Measurements from ENCODE around the gene MPDZ.

Gene MPDZ

DNA sequence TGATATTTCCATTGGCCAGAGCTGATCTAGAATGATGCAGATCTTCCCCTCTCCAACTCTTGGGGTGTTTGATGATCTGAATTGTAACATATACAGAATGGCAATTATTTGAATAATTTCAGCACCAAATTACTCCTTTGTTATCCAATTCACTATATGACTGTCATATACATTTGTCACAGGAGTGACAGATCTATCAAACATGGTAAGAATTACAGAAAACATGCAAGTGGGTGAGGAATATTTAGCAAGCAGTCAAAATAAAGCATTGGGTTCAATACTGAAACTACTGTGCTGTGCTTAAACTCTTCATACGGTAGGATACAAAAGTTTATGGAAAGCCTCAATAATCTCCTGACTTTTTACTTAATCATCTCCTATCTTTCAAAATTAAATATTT is 8.8 kb downstream of the MPDZ start:
- Histone ChIP-seq H3K4me2 (ENCODE audit: low read length) (no peak overlapping the region), H3K36me3 (ENCODE audit: insufficient read depth, low read length) (no peaks in the 10 kb centered on the region), H4K20me1 (ENCODE audit: insufficient read depth, low read length) (no peaks in the 10 kb centered on the region), H3K9ac (ENCODE audit: low read length) (no peak overlapping the region), H2AFZ (ENCODE audit: low read length) (no peak overlapping the region), H3F3A (ENCODE audit: insufficient read depth, low read length) (no peaks in the 10 kb centered on the region), H3K27me3 (ENCODE audit: insufficient read depth, low read length) (no peaks in the 10 kb centered on the region), H3K9me2 (ENCODE audit: low read depth, low read length) (no peaks in the 10 kb centered on the region), H3K79me2 (ENCODE audit: insufficient read depth, low read length) (no peaks in the 10 kb centered on the region), H3K9me3 (ENCODE audit: low read length) (no peaks in the 10 kb centered on the region), H3K27ac (ENCODE audit: low read depth, low read length, poor library complexity, severe bottlenecking) (no peak overlapping the region), H3K4me3 (ENCODE audit: low read depth, low read length, poor library complexity, severe bottlenecking) (no peak overlapping the region), H3K4me1 (ENCODE audit: insufficient read depth, low read length, severe bottlenecking) (no peaks in the 10 kb centered on the region)
- no peak for TF ChIP-seq EZH2 (IDR thresholded peaks at IDR 0.05; ENCODE audit: borderline replicate concordance, low read length)
- TF ChIP-seq, protein P1, sequence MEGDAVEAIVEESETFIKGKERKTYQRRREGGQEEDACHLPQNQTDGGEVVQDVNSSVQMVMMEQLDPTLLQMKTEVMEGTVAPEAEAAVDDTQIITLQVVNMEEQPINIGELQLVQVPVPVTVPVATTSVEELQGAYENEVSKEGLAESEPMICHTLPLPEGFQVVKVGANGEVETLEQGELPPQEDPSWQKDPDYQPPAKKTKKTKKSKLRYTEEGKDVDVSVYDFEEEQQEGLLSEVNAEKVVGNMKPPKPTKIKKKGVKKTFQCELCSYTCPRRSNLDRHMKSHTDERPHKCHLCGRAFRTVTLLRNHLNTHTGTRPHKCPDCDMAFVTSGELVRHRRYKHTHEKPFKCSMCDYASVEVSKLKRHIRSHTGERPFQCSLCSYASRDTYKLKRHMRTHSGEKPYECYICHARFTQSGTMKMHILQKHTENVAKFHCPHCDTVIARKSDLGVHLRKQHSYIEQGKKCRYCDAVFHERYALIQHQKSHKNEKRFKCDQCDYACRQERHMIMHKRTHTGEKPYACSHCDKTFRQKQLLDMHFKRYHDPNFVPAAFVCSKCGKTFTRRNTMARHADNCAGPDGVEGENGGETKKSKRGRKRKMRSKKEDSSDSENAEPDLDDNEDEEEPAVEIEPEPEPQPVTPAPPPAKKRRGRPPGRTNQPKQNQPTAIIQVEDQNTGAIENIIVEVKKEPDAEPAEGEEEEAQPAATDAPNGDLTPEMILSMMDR (IDR thresholded peaks at IDR 0.05; ENCODE audit: low read length), result no peak

DNA sequence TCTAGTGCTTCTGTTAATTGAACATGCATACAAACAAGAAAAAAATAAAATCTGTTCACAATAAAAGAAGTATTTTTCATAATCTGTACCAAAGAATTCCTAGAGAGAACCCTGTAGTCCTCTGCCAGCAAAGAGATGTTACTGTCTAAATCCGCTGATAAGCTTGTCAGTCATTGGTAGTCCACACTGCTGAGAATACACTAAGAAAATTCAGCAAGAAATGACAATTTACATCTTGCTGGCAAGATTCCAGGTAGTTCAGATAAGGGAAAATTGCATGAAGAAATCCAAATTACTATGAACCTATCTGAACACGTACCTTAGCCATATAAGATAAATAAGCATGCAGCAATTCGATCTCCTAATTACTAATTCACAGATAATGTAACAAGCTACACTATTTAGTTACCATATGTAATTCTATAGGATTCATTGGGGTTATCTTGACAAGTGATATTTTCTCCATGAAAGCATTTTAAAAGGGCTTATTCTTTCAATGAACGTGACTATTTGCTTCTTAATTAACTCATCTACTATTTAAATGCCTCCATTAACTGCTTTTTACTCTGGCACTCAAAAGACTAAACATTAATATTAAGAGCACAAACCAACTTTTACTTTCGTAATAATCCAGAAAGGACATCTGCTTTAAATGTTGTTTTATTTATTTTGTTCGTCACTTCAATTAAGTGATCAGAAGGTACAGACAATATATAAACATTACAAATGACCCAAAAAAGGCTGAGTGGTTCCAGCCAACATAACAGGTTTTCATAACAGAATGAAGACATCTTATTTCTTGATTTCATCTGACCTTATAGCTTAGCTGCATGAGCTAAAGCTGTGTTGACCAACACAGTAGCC is 9.7 kb downstream of the MPDZ start:
- Histone ChIP-seq H3F3A (ENCODE audit: insufficient read depth, low read length) (no peaks in the 10 kb centered on the region), H3K27ac (ENCODE audit: low read depth, low read length, poor library complexity, severe bottlenecking) (no peak overlapping the region), H3K27me3 (ENCODE audit: insufficient read depth, low read length) (no peaks in the 10 kb centered on the region), H3K4me1 (ENCODE audit: insufficient read depth, low read length, severe bottlenecking) (no peaks in the 10 kb centered on the region), H3K36me3 (ENCODE audit: insufficient read depth, low read length) (no peaks in the 10 kb centered on the region), H3K9ac (ENCODE audit: low read length) (no peak overlapping the region), H3K4me2 (ENCODE audit: low read length) (no peak overlapping the region), H4K20me1 (ENCODE audit: insufficient read depth, low read length) (no peaks in the 10 kb centered on the region), H2AFZ (ENCODE audit: low read length) (no peak overlapping the region), H3K9me3 (ENCODE audit: low read length) (no peaks in the 10 kb centered on the region), H3K9me2 (ENCODE audit: low read depth, low read length) (no peaks in the 10 kb centered on the region), H3K79me2 (ENCODE audit: insufficient read depth, low read length) (no peaks in the 10 kb centered on the region), H3K4me3 (ENCODE audit: low read depth, low read length, poor library complexity, severe bottlenecking) (no peak overlapping the region)
- TF ChIP-seq, protein P1 (IDR thresholded peaks at IDR 0.05; ENCODE audit: low read length), result no peak
- no peak for TF ChIP-seq EZH2 (IDR thresholded peaks at IDR 0.05; ENCODE audit: borderline replicate concordance, low read length)

DNA sequence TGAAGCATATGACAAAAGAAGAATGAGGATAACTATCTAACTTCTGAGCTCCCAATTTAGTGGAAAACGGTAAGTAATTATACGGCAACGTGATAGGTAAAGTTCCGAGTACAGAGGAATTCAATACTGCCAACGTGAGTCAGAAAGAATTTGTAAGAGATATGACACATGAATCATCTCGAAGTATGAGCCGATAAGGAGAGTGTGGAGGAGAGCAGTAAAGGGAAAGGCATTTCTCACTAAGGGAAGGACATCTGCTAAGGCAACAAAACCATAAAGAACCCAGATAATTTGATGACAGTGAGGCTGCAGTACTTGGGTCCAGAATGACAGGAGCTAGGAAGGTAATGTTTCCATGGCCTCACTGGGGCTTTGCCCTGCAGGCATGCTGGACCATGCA is 11.0 kb downstream of the MPDZ start:
- Histone ChIP-seq H3K9ac (ENCODE audit: low read length) (no peak overlapping the region), H3K36me3 (ENCODE audit: insufficient read depth, low read length) (no peaks in the 10 kb centered on the region), H4K20me1 (ENCODE audit: insufficient read depth, low read length) (no peaks in the 10 kb centered on the region), H3K27ac (ENCODE audit: low read depth, low read length, poor library complexity, severe bottlenecking) (no peak overlapping the region), H3K4me3 (ENCODE audit: low read depth, low read length, poor library complexity, severe bottlenecking) (no peak overlapping the region), H3K4me1 (ENCODE audit: insufficient read depth, low read length, severe bottlenecking) (no peaks in the 10 kb centered on the region), H3K79me2 (ENCODE audit: insufficient read depth, low read length) (no peaks in the 10 kb centered on the region), H3K4me2 (ENCODE audit: low read length) (no peak overlapping the region), H3K9me2 (ENCODE audit: low read depth, low read length) (no peaks in the 10 kb centered on the region), H2AFZ (ENCODE audit: low read length) (no peak overlapping the region), H3F3A (ENCODE audit: insufficient read depth, low read length) (no peaks in the 10 kb centered on the region), H3K27me3 (ENCODE audit: insufficient read depth, low read length) (no peaks in the 10 kb centered on the region), H3K9me3 (ENCODE audit: low read length) (no peaks in the 10 kb centered on the region)
- TF ChIP-seq, protein P1 (IDR thresholded peaks at IDR 0.05; ENCODE audit: low read length), result no peak
- TF ChIP-seq EZH2 (IDR thresholded peaks at IDR 0.05; ENCODE audit: borderline replicate concordance, low read length), result no peak

Data from OCI-LY1 (cell line).